Spleen (tissue), 7 donors: ENCODE measurements around the gene YPEL1.

Source experiments
- CTCF ChIP-seq, 11 experiments: fragments of 200-600 bp in 7 of 11; fragments of 450-650 bp in 4 of 11; sonication (generic) in 4 of 11; IDR thresholded peaks in 8 of 11; conservative IDR thresholded peaks in 3 of 11; 1 replicate in 7 of 11; 2 replicates in 4 of 11; pipeline versions ENCODE4 v1.4.0 to v1.8.0; 2016 to 2021; ENCODE audit warnings: antibody characterized with exemption in 11 of 11, inconsistent platforms in 4 of 11, mild to moderate bottlenecking in 1 of 11
- POLR2A ChIP-seq, 3 donors: fragments of 450-650 bp; IDR thresholded peaks; one replicate each; pipeline ENCODE4 v1.5.1; 2017; ENCODE audit warnings: antibody characterized with exemption in 3 of 3, mild to moderate bottlenecking in 1 of 3
- POLR2AphosphoS5 ChIP-seq, 3 donors: sonication (generic); formaldehyde crosslinking; IDR thresholded peaks; one replicate each; pipeline ENCODE4 v1.5.1; 2017; ENCODE audit warnings: antibody characterized with exemption in 3 of 3
- donor health status: DM: no; HTN: no; CAD: no; lungs with moderate emphysema.
- donor health status: DM: no; HTN: no; CAD: no.
- donor health status: DM: no; HTN: no; CAD: no.

GRCh38 chr22:21702094-21702493 lies 33.5 kb downstream of the YPEL1 start:
- TF ChIP-seq CTCF (IDR thresholded peaks at IDR 0.05 in 8 of 11, conservative IDR thresholded peaks at IDR 0.05 in 3 of 11), result no peak
- no peak for TF ChIP-seq POLR2A (IDR thresholded peaks at IDR 0.05)
- TF ChIP-seq POLR2AphosphoS5 (IDR thresholded peaks at IDR 0.05), result peak in 1 of 3 donors; percentile 13
